T-helper 9 cell (primary cell): ENCODE results near the gene MARCHF2.
"Not testable (repeated sequence)": the region's sequence is repeated elsewhere in the genome, so short reads cannot be mapped to it uniquely, and the experiment has no call there.

ENCODE experiments used
- DNase-seq: peaks from one replicate; pipeline ENCODE4 v3.0.0-alpha.2; 2020

Gene MARCHF2

DNA sequence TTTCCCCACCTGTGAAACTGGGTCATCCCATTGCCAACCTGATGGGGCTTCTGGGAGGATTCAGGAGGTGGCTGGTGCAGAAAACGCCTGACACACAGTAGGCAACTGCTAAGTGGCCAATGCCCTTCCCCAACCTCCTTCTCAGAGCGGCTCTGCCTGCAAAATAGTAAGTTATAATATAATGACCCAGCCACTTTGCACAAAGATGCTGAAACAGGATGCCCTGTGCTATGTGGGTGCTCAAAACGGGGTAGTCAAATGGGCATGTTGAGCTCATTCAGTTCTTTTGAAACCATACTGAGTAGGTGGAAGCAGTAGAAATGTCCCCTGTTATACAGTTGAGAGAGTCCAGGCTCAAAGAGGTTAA lies 507 bp downstream of the MARCHF2 start:
- DNase-seq, result no peak

DNA sequence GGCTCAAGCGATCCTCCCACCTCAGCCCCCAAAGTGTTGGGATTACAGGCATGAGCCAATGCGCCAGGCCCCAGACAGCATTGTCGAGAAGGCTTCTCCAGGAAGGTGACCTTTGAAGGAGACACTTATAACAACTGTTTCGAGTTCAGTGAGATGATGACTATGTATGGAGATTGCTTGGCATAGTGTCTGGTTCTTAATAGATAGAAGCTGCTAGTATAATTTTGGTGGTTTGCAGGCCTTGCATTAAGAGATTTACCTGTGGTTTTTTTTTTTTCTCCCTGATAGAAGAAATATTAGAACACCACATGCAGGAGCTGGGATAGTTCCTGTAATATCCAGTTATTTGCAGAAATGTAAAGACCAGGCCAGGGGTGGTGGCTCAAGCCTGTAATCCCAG lies 3.7 kb downstream of the MARCHF2 start:
- no peak for DNase-seq

DNA sequence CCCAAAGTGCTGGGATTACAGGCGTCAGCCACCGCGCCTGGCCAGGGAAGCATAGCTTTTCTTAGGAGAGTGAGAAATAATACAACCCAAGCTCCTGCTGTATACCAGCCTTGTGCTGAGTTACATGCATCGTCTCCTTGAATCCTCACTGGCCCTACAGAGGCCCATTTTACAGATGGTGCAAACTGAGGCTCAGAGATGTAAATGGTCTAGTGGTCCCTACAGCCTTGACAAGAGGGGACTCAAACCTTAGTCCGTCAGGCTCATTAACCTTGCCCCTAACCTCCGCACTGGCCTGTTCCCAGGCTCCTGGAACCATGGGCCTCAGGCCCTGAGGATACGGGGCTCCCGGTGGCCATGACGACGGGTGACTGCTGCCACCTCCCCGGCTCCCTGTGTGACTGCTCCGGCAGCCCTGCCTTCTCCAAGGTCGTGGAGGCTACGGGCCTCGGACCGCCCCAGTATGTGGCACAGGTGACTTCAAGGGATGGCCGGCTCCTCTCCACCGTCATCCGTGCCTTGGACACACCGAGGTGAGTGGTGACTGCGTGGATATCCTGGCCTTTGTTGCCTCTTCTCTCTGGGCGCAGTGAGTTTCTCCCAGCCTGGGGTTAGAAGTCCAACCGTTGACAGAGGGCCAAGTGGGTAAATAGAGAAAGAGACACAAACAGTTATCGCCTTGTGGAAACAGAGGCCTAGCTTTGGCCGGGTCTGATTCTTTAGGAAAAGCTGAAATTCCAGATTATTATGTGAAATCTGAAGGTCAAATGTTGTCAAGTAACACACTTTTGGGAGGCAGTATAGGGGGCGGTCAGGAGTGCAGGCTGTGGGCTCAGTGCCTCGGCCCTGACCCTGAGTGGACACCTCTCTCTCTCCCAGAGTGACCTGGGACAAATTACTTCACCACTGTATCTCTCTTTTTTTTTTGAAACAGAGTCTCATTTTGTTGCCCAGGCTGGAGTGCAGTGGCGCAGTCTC lies 8.7 kb downstream of the MARCHF2 start:
- DNase-seq, result no peak

DNA sequence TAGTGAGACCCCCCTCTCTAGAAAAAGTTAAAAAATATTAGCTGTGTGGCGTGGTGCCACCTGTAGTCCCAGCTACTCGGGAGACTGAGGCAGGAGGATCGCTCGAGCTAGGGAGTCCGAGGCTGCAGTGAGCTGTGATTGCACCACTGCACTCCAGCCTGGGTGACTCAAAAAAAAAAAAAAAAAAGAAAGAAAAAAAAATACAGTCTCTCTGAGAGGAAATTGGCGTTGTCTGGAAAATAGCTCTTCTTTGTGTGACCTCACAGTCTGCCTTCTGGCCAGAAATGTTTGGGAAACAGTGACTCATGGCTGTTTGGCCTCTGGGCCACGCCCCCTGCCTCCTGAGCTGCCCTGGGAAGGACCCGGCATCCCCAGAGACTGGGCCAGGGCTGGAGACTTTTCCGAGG lies 10.7 kb downstream of the MARCHF2 start:
- no peak for DNase-seq

DNA sequence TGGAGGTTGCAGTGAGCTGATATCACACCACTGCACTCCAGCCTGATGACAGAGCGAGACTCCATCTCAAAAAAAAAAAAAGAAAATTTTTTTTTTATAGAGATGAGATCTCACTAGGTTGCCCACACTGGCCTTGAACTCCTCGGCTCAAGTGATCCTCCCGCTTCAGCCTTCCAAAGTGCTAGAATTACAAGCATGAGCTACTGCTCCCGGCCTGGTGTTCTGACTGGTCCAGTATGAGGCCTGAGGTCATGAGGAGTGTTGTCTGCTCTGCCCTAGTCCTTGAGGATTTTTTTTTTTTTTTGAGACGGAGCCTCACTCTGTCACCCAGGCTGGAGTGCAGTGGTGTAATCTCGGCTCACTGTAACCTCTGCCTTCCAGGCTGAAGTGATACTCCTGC lies 12.2 kb downstream of the MARCHF2 start:
- not testable (repeated sequence) for DNase-seq

DNA sequence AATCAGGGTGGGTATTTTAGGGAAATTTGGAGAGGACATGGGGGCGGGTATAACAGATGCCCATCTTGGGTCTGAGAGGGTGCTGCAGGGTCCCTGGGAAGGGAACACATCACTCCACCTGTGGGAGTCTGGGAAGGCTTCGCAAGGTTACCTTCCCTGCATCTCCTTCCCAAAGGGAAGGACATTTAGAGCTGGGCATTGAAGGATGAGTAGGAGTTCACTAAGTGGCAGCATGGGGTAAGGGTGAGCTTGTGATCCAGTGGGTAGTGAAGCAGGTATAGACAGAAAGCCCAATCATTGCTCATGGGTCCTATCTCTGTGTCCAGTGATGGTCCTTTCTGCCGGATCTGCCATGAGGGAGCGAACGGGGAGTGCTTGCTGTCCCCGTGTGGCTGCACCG lies 13.2 kb downstream of the MARCHF2 start:
- no peak for DNase-seq

DNA sequence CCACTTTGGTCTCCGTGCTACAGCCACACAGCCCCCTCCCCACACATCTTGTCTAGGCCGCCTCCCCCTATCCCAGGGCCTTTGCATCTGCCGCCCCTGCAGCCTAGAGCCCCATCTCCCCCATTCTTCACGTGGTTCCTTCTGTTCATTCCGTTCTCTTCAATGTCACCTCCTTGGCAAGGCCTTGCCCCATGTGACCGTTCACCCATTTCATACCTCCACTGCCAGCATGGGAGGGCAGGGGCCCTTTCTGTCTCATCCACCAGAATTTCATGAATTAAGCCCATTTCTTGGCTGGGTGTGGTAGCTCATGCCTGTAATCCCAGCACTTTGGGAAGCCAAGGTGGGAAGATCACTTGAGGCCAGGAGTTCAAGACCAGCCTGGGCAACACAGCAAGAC lies 15.9 kb downstream of the MARCHF2 start:
- no peak for DNase-seq

DNA sequence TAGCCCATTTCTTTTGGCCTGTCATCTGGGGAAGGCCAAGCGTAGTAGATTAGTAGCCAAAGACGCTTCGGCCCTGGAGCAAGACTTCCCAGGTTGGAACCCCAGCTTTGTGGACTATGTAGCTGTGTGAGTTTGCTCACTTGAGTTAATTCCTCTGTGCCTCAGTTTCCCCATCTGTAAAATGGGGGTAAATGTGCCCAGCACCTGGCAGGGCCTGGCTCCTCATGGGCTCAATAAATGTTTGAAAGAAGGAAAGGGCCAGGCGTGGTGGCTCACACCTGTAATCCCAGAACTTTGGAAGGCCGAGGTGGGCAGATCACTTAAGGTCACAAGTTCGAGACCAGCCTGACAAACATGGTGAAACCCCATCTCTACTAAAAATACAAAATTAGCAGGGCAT lies 16.7 kb downstream of the MARCHF2 start:
- DNase-seq, result no peak

DNA sequence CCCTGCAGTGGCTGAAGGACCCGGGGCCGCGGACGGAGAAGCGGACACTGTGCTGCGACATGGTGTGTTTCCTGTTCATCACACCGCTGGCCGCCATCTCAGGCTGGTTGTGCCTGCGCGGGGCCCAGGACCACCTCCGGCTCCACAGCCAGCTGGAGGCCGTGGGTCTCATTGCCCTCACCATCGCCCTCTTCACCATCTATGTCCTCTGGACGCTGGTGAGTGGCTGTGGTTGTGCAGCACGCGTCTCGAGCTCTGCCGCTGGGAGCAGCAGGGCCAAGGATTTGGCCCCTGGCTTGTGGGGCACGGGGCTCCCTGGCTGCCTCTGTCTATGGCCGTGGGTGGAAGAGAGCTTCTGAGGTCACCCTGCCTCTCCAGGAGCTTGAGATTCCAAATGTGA lies 17.5 kb downstream of the MARCHF2 start:
- DNase-seq, result no peak

DNA sequence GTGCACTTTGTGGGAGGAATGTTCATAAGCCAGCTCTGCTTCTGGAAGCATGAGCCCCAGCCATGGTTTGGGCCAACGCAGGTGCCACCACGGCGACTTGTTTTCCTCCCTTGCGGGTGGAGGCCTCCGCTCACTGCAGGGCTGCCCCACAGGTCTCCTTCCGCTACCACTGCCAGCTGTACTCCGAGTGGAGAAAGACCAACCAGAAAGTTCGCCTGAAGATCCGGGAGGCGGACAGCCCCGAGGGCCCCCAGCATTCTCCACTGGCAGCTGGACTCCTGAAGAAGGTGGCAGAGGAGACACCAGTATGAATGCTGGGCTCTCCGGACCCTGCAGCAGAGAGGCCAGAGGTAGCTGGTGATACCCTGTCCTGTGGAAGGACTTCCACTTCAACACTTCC lies 25.1 kb downstream of the MARCHF2 start:
- DNase-seq, result no peak

DNA sequence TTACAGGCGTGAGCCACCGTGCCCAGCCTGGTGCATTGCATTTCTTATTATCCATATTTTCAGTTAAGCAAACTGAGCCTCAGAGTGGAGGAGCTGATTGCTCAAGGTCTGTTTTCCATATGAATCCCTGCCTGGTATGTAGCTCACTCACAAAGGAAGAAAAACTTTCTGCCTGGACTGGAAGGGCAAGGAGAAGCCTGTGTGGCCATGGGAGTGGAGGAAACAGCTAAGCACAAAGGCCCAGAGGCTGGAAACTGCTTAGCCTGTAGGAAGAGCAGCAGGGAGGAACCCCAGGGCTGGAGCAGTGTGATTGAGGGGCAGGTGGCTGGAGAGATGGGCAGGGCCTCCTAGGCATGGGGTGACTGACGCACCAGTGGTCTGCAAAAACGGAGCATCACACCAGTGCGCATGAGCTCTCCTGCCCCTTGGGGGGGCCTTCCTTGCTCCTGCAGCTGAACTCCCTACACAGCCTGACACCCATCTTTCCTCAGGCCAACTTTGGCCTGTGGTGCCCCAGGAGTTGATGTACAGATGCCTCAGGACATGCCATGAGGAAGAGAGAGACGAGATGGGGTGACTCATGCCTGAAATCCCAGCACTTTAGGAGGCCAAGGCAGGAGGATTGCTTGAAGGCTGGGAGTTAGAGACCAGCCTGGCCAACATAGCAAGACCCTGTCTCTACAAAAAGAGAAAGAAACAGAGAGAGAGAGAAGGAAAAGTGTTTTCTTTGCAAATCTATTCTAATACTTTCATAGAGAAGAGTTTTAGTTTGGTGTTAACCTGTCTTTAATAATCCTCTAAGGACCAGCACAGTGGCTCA lies 28.8 kb downstream of the MARCHF2 start:
- DNase-seq, result no peak

DNA sequence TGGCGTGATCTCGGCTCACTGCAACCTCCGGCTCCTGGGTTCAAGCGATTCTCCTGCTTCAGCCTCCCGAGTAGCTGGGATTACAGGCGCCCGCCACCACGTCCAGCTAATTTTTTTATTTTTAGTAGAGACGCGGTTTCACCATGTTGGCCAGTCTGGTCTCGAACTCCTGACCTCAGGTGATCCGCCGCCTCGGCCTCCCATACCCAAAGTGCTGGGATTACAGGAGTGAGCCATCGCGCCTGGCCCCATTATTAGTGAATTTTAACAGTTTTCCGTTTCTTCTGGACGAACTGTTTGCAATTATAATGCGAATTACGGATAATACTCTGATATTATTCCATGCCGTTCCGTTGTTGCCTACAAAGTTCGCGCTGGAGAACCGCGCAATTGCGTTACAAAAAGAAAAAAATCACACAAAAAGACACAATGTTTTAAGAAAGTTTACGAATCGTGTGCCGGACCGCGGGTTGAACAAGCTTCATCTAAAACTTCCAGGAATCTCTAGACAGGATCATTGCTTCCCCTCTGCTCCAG lies 31.1 kb downstream of the MARCHF2 start:
- not testable (repeated sequence) for DNase-seq

DNA sequence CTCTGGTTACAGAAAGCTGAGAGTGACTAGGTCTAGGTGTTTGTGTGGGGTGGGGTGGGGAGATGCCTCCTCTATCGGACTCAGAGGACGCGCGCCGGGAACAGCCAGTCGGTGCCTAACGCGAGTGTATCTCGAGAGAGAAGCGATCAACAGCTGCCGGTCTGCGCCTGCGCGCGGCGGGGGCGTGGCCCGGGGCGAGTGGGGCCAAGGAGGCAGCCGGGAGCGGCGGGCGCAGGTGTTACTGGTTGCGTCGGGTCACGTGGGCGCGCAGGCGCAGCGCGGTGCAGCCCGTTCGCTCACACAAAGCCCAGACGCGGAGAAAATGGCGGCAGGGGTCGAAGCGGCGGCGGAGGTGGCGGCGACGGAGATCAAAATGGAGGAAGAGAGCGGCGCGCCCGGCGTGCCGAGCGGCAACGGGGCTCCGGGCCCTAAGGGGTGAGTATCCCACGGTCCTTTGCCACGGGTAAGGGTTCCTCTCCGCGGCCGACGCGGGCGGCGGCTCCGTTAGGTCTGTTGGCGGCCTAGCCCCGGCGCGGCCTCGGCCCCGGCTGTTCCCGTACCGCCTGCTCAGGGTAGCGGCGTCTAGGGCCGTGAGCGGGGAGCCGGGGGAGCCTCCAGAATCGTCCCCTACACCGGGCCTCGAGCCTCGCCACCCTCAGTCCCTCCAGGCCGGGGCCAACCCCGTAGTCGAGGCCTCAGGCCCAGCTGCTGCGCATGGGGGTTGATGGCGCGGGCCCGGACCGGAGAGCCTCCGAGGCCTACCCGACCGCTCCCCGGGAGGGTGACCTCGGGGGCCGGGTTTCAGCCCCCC lies 31.8 kb downstream of the MARCHF2 start, which contains the start of gene HNRNPM:
HNRNPM (plus strand) TSS at position 299 of the 811 bp plus-strand sequence; CDS start at position 323, 24 bp downstream.
- peak; percentile 100 for DNase-seq

DNA sequence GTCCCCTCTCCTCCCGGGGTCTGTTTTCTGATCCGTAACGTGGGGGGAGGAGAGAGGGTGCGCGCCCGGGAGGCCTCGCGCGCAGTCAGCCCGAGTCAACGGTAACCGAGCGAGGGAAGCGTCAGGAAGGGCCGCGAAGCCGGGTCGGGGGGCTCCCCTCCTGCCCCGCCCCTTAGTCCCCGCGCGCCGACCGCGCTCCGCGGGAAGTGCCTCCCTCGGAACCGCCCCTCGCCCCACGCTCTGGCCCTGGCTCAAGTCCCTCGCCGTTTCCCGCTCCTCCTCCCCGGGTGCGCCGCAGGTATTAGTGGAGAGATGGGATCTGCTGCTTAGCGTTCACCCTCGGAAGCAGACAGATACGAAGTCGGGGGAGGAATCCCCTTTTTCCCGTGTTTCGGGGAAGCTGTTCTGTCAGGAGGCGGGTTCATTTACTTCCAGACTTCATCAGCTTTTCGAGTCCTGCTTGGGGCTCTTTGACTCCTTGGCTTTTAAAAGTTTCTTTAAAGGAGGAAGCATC lies 32.4 kb downstream of the MARCHF2 start:
- peak; percentile 37 for DNase-seq

DNA sequence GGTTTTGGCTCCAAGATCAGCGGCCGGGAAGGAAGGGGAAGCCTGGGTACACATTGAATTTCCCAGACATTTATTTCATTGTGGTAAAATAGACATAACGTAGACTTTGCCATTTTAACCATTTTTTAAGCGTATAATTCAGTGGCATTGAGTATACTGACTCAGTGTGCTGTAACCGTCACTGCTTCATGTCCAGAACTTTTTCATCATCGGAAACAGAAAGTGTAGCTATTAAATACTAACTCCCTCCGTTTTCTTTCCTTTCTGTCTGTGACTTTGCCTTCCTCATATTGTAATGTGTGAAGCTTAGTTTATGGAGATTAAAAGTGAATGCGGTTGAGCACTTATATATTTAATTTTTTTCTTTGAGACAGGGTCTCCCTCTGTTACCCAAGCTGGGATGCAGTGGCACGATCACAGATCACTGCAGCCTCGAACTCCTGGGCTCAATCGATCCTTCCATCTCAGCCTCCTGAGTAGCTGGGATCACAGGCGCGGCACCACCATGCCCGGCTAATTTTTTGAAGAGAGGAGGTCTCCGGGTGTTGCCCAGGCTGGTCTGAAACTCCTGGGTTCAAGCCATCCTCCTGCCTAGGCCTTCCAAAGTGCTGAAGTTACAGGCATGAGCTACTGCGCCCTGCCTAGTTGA lies 33.1 kb downstream of the MARCHF2 start:
- no peak for DNase-seq

DNA sequence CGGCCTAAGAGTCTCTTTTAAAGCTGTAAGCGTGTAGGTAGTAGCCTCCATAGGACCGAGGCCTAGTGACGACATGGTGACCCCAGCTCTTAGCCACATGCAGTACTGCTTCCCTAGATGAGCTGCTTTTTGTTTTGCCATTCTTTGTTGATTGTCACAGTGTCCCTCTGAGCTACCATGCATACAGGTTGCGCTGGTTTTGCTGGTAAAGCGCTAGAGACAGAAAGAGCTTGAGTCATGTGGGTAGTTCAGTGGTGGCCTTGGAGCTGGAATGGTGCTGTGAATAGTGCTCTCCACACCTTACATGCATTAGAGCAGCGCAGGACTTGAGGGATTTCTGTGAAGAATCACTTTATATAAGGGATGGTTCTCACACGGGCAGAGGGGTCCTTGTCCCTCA lies 36.7 kb downstream of the MARCHF2 start:
- no peak for DNase-seq

DNA sequence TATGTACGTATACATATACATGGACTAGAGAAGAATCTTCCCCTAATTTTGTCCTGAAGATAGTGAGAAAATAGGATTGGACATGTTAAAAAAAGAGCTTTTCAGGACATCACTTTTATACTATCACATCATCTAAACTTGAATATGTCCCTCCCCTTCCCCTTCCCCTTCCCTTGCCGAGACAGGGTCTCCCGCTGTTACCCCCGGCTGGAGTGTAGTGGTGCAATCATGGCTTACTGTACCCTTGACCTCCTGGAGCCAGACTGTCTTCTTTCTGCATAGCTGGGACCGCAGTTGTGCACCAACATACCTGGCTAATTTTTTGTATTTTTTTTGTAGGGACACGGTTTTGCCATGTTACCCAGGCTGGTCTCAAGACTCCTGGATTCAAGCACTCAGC lies 38.3 kb downstream of the MARCHF2 start:
- no peak for DNase-seq

DNA sequence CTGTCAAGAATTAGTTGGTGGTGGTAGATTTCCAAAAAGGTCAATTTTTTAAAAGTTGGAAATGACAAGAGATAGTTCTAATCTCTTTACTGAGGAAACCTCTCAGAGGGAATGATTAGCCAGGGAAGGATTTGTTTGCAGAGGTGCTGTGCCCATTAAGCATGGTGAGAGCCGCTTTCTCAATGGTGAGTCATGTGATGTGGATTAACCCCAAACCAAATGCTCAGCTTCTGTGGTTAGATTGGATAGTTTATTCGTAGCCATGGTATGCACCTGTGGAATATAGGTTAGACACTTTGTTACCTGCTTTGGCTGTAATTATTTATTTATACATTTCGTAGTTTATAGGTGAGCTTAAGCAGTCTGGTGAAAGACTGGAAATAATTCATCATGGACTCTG lies 38.8 kb downstream of the MARCHF2 start:
- no peak for DNase-seq

DNA sequence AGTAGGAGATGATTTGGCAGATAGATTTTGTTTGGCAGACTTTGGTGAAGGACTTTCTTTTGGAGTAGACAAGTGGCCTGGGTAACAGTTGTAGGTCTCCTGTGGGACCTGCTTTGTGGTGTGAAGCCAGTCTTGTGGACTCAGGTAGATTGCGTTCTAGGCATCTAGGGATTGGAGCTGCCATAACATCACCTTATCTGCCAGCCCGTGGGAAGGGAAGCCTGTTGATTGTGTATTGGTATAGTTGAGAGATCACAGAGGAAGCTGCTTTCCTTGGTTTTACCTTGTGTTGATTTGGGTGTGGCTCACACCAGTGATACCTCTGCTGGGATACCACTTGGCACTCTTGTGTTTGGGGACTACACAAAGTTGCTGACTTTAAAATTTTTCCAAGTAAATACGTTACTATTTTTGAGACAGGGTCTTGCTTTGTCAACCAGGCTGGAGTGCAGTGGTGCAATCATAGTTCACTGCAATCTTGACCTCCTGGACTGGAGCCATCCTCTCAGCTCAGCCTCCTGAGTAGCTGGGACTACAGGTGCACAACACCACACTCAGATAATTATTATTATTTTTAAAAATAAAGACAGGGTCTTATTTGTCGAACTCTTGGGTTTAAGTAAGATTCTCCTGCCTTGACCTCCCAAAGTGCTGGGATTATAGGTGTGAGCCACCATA lies 39.5 kb downstream of the MARCHF2 start:
- no peak for DNase-seq

DNA sequence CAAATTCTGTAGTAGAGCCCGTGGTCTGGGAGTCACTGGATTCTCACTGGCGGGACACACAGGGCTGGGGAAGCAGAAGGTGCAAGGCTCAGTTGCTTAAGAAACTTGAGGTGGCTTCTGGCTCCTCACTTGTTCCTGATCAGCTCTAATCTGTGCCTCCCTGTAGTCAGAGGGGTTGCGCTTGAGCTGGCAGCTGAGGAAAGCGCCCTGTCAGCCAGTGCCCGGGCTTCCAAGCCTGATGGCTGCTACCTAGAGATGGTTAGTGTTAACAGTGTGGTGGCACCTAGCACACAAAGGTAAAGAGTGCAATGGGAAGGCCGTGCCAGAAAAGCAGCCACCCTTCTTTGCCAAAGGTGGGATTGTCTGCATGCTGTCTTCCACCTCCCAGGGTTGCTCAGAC lies 40.5 kb downstream of the MARCHF2 start:
- no peak for DNase-seq

DNA sequence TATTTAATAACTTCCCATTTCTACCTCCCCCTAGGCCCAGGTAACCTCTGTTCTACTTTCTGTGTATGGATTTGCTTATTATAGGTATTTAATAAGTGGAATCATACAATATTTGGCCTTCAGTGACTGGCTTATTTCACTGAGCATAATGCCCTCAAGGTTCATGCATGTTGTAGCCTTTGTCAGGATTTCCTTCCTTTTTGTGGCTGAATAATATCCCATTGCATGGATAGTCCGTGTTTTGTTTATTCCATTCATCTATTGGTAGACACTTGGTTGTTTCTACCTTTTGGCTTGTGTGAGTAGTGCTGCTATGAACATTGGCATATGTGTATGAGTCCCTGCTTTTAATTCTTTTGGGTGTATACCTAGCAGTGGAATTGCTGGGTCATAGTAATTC lies 41.1 kb downstream of the MARCHF2 start:
- no peak for DNase-seq
